Astrocyte of the spinal cord (primary cell): Measurements from ENCODE around the gene SLC22A5.

ENCODE experiments used
- DNase-seq: peaks from one replicate; pipeline ENCODE4 v3.0.0; 2011; ENCODE audit warnings: low read depth, low spot score
- H3K4me3 ChIP-seq: 2 replicates; pipeline ENCODE4 v1.5.1; 2011; ENCODE audit warnings: low read depth, mild to moderate bottlenecking, low read length, moderate library complexity
- CTCF ChIP-seq: IDR thresholded peaks from 2 replicates; pipeline ENCODE4 v1.5.1; 2012; ENCODE audit warnings: low read depth, mild to moderate bottlenecking, low read length, inconsistent platforms
- in situ Hi-C: cut with HindIII; loops from 2 replicates; pipeline ENCODE4 v1.10.0; 2017; ENCODE audit warnings: low sequenced_read_pairs

The SLC22A5 gene

GRCh38 chr5:132429463-132430440 lies 60.2 kb downstream of the SLC22A5 start:
- DNase-seq, result no peak
- TF ChIP-seq CTCF, result no peak
- no peak overlapping the region for H3K4me3 ChIP-seq
- in situ Hi-C loops, result no loop called here

- in situ Hi-C loops, result no loop called here
- no peak for TF ChIP-seq CTCF
- no peak for DNase-seq
- H3K4me3 ChIP-seq, result no peak overlapping the region
Observed at GRCh38 chr5:132430746-132431145, 61.2 kb downstream of the SLC22A5 start.

- no peak for DNase-seq
- in situ Hi-C loops, result no loop called here
- no peak for TF ChIP-seq CTCF
Observed at GRCh38 chr5:132431632-132432031, 62.1 kb downstream of the SLC22A5 start.

GRCh38 chr5:132433141-132433540 lies 63.6 kb downstream of the SLC22A5 start:
- DNase-seq, result no peak
- H3K4me3 ChIP-seq, result no peak overlapping the region
- in situ Hi-C loops, result no loop called here
- TF ChIP-seq CTCF, result no peak

More at GRCh38 chr5:132431632-132432031, 62.1 kb downstream of the SLC22A5 start:
- no peak overlapping the region for H3K4me3 ChIP-seq

GRCh38 chr5:132434416-132435286 lies 65.1 kb downstream of the SLC22A5 start:
- no peak for TF ChIP-seq CTCF
- no peak overlapping the region for H3K4me3 ChIP-seq
- in situ Hi-C loops, result no loop called here
- DNase-seq, result peak; percentile 70

- H3K4me3 ChIP-seq, result no peak overlapping the region
- no peak for TF ChIP-seq CTCF
- in situ Hi-C loops, result no loop called here
- no peak for DNase-seq
Observed at GRCh38 chr5:132435447-132435846, 65.9 kb downstream of the SLC22A5 start.
